GM18499 (cell line): ENCODE measurements around the gene PROP1.
"Not testable (repeated sequence)": the region's sequence is repeated elsewhere in the genome, so short reads cannot be mapped to it uniquely, and the experiment has no call there.

ENCODE experiments used
- ATAC-seq: cut with Tn5 transposase; IDR thresholded peaks from one replicate; pipeline ENCODE4 v1.9.1; 2021; ENCODE audit warnings: moderate number of reproducible peaks; ENCODE audit not compliant: insufficient read depth, unreplicated experiment

The PROP1 gene

GRCh38 chr5:177983763-177984583 lies 12.1 kb downstream of the PROP1 start:
- no peak for ATAC-seq

GRCh38 chr5:177982956-177983355 lies 13.1 kb downstream of the PROP1 start:
- no peak for ATAC-seq

GRCh38 chr5:177982072-177982727 lies 13.8 kb downstream of the PROP1 start:
- ATAC-seq = no peak

- no peak for ATAC-seq
Measured at GRCh38 chr5:177981296-177982071, 14.6 kb downstream of the PROP1 start.

DNA sequence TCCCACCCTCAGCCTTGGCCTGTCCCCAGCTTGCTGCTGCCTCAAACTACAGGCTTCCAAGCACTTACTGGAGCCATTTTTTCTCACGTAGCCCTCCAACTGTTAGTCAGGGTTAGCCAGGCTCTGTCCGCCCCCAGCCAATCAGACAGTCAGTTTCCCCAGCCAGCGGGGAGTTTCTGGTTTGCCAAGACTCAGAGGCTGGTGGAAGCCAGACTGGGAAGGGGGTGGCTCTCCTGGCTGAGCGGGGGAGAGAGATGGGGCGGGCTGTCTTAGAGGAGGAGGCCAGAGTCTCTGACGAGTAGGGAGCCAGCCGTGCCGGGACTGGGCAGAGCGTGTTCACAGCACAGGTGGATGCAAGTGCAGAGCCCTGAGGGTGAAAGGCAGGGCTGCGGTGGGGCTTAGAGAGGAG lies 15.3 kb downstream of the PROP1 start:
- no peak for ATAC-seq

DNA sequence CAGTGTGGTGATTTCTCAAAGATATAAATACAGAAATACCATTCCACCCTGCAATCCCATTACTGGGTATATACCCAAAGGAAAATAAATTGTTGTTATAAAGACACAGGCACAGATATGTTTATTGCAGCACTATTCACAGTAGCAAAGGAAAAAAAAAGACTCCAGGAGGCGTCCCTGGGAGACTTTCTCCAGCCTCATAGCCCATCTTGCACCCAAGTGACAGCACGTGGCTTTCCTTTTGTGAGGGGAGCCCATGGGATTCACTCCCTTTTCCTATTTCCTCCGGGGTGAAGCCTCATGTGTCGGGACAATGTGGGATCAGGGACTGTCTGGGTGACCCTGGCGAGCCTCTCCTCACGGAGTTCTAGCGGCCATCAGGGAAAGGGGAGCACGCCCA lies 18.4 kb downstream of the PROP1 start:
- not testable (repeated sequence) for ATAC-seq

DNA sequence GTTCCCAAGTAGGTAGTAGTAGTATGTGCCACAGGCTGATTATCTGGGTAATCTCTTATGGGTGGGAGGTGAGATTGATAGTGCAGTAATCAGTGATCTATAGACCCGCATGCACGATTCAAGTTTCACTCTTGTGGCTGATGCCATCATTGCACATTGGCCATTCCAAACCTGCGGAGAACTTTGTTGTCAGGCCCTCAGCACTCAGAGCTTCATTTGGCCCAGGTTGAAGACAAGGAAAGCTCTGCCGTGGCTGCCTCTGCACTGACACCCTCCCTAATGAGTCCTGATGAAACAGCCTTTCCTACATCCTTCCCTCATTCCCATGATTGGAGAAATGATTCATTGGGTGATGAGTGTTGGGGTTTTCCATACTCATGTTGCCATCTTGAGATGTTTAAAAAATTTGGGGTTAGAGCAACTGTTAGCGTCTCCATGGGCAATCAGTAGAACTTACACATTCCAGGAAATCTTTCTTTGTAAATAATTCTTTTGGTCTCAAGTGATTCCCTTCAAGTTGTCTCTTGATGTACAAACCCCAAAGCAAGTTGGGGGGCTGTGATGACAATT lies 22.9 kb downstream of the PROP1 start:
- ATAC-seq = no peak

DNA sequence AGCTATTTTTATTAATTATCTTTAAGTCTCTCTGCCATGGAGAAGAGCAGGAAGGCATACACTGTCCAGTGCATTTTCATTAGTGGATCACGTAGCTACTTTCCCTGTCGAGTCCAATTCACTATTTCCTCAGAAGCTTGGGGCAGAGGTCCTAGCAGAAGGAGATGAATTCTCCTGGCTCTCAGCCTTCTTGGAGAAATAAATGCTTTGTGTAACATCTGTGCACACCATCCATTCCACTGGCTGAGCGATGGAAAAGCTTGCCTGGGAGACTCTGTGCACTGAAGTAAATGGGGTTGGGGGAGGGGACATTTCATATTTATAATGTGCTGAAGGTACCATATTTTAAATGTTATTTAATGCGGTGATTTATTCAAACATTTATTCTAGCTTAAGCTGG lies 23.4 kb downstream of the PROP1 start:
- no peak for ATAC-seq

GRCh38 chr5:177972014-177972413 lies 24.0 kb downstream of the PROP1 start:
- ATAC-seq = not testable (repeated sequence)

DNA sequence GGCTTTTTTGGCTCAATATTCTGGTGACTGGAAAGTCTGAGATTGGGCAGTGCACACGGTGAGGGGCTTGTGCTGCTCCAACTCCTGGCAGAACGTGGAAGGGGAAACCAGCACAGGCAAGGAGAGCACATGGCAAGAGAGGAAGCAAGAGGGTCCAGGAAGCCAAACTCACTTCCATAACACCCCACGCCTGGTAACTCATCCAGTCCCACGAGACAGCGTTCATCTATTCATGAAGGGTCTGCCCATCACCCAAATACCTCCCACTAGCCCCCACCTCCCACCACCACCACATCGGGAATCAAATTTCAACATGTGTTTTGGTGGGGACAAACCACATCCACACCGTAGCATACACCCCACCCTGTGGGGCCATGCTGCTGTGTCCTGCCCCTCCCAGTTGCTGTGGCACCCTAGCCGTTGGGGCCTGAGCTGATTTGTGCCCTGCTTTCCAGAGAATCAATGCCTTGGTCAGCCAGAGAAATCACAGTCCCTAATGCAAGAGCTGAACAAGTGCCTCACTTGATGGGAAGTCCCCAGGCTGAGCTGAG lies 27.3 kb downstream of the PROP1 start:
- no peak for ATAC-seq

GRCh38 chr5:177967221-177967887 lies 28.7 kb downstream of the PROP1 start:
- no peak for ATAC-seq

DNA sequence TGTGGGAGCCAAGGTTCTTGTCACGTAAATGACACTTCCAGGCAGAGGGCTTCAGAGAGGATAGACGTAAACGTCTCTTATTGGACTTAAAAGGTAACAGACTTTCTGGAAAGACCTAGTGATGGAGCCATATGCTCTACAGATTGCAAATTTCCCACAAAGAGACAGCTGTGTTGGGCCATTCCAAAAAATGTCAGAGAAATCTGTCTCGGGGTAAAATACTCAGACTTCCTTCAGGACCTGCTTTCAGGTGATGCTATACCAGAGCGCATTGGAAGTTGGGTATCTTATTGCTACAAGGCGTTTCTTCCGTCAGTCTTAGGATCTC lies 29.2 kb downstream of the PROP1 start:
- ATAC-seq = no peak

DNA sequence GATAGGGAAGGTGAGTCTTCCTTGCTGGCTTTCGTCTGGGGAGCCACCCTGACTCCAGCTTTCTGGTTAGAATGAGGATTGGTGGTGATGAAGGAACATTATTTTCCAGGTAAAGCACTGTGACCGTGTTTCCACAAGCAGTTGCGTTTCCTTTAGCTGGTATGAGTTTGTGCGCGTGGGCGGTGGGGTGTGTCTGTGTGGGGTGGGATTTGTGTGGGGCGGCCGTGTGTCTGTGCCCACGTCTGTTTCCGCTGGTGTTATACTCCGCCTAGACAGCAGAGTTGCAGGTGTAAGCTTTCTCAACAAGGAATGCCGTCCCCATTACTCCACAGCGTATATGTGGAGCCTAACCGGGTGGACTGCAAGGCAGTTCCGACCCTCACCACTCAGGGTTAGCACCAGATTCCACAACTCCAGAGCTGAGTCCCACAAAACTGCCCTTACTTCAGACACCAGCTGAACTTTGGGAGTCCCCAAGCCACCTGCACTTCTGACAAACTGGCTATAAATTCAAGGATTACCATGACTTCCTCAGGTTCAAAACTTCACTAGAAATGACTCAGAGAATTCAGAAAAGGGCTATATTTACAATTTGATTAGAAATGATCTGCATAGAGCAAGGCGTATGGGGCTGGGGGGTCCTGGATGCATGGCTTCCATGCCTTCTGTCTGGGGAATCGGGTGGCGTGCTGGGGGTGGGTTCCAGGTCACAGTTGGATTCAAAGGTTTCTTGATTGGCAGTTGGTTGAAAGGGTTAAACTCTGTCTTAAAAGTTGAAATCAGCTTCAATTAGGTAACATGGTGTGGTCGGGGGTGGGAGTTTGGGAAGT lies 29.8 kb downstream of the PROP1 start:
- ATAC-seq = no peak

DNA sequence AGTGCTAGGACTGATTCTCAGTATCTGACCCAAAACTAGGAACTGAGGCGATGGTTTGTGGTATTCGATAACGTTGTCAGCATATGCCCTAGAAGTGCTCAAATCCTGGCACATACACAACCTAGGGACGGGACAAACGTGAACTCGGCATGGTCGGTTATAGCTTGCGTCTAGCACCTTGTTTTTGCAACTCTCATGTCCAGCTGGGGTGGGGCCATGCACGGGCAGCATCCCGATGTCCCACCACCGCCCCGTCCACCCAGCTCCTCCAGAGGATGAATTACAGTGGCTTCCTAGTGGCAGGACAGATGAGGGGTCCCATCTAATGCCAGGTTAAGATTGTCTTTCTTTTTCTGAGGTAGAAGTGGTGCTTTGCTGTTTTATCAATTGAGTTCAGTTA lies 31.6 kb downstream of the PROP1 start:
- no peak for ATAC-seq

DNA sequence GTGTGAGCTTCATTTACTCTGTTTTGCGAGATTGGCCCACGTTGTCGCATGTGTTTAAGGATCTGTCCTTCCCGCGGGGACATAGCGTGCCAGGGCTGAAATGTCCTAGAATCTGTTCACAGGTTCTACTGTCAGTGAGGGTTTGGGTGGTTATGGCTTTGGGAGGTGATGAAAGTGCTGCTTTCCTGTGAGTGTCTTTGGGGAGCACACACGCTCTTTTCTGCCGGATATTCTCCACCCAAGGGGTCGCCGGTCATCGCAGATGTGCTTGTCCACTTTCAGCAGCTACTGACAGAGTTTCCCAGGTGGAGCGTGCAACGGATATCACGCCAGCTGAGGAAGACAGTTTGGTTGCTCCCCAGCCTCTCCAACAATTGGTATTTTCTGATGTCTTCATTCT lies 32.1 kb downstream of the PROP1 start:
- ATAC-seq = no peak

DNA sequence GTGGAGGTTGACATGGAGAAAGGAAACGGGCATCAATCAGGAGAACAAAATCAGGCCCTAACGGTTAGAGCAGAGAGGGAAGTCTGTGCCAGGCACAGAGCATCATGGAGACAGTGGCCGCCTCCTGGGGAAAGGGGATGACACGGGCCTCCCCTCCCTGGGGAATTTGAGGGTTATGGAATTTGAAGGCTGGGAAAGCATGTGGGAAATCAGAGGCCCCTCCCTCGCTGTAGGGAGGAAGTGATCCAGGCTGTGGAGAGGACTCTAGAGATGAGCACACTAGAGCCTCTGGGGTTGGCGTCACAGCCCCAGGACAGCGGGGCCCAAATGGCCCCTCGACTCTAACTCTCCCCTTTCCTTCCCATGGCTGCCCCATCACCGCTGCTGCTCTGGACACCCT lies 36.7 kb downstream of the PROP1 start:
- no peak for ATAC-seq

DNA sequence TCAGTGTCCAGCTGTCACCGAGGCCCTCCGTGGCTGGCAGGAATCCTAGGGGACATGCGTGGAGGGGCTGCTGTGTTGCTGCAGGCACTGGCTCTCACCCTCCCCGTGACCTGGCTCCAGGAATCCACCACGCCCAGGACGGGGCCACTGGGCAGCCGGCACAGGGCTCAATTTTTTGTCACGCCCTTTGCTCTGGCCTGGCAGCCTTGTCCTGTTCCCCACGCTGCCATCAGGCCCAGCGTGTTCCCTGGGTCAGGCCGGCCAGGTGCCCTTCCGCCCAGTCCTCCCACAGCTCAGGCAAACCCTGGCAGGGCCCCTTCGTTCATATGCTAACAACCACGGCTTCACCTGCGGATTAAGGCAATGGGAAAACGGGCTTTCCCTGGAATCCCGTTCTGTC lies 37.3 kb downstream of the PROP1 start:
- no peak for ATAC-seq

DNA sequence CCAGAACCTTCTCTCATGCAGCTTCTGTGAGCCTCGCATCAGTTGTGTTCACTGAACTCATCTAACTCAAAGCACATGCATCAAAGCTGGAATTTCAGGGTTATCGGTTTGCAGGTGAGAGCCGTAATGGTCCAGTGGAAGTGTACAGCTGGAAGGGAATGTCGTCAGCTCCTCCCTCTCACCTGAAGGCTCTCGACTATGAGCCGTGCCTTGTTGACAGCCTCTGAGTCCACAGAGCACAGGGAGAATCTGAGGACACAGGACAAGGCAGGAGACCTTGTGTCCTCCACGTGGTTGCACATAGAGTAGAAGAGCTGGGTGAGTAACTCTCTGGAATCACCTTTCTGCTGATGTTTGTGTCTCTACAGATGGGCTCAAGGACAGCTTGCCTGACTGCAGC lies 38.8 kb downstream of the PROP1 start:
- ATAC-seq = no peak

GRCh38 chr5:177953101-177953500 lies 42.9 kb downstream of the PROP1 start:
- not testable (repeated sequence) for ATAC-seq
